SIG-M5 (cell line): Measurements from ENCODE around the gene ADM5.
"Not testable (repeated sequence)": the region's sequence is repeated elsewhere in the genome, so short reads cannot be mapped to it uniquely, and the experiment has no call there.

Experiments
- DNase-seq: peaks from one replicate; lab custom pipeline; 2025; lab: John Stamatoyannopoulos, UW

ADM5 gene

GRCh38 chr19:49701271-49701786, 11.9 kb downstream of the ADM5 start:
- DNase-seq: no peak

DNA sequence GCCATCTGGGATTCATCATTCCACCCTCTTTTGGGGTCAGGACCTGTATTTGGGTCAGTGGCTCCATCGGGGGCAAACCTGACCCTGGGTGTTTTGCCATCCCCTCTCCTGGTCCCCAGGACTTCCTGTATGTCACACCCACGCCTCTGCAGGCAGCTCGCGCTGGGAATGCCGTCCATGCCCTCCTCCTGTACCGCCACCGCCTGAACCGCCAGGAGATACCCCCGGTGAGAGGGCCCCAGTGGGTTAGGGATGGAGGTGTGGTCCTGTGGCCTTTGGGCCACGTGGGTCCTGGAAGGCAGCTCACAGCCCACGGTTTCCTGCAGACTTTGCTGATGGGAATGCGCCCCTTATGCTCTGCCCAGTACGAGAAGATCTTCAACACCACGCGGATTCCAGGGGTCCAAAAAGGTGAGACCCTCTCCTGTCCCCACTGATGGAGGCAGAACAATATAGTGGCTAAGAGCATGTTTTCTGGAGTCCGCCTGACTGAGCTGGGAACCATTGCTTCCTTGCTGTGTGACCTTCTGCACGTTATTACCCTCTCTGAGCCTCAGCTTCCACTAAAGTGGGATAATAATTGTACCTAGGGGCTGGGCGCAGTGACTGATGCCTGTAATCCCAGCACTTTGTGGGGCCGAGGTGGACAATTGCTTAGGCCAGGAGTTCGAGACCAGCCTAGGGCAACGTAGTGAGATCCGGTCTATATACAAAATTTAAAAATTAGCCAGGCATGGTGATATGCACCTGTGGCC, 15.7 kb downstream of the ADM5 start:
- no peak for DNase-seq

DNA sequence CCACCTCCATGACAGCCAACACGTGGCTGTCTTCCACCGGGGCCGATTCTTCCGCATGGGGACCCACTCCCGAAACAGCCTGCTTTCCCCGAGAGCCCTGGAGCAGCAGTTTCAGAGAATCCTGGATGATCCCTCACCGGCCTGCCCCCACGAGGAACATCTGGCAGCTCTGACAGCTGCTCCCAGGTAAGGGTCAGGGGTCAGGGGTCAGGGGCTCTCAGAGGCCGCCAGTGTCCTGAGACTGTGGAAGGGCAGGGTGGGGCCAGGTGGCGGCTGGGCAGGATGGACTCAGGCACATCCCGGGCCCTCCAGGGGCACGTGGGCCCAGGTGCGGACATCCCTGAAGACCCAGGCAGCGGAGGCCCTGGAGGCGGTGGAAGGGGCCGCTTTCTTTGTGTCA, 16.5 kb downstream of the ADM5 start:
- DNase-seq: no peak

DNA sequence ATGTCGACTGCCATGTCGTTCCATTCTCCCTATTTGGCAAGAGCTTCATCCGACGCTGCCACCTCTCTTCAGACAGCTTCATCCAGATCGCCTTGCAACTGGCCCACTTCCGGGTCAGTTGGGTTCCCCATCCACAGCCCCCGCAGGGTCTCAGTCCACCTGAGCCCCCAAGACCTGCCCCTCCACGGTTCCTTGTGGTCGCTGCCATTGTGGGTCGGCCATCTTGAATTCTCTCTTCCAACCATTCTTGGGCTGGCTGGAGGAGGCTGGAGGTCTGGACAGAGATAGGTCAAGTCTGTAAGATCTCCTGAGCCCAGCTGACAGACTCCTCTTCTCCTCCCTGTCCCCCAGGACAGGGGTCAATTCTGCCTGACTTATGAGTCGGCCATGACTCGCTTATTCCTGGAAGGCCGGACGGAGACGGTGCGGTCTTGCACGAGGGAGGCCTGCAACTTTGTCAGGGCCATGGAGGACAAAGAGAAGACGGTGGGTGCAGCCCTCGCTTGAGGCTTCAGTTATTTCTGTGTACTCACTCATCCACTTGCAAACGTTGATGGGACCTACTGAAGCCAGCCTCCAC, 21.1 kb downstream of the ADM5 start:
- no peak for DNase-seq

DNA sequence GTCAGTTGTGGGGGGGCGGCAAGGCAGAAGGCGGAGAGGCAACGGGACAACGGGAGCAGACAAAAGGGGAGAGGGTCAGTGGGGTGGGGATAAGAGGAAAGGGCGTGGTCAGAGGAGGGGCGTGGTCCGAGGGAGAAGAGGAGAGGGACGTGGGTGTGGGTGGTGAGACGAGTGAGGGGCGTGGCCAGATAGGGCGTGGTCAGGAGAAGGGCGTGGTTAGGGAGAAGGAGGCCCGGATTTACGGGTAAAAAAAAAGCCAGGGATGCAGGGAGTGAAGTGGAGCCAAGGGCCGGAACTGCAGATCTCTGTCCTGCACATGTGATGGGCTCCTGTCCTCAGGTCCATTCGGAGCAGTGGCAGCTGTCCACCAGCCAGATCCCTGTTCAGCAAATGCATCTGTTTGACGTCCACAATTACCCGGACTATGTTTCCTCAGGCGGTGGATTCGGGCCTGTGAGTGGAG, 23.0 kb downstream of the ADM5 start:
- DNase-seq: no peak

GRCh38 chr19:49713236-49713845, 23.9 kb downstream of the ADM5 start:
- DNase-seq: no peak

DNA sequence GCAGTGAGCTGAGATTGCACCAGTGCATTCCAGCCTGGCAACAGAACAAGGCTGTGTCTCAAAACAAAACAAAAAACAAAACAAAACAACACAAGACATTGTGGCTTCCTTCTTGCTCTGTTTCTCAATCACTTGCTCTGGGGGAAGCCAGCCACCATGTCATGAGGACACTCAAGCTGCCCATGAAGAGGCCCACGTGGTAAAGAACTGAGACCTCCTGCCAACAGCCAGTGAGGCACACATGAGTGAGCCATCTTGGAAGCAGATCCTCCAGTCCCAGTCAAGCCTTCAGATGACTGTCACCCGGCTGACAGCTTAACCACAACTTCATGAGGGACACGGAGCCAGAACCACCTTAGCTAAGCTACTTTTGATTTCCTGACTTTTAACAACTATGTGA, 26.8 kb downstream of the ADM5 start:
- DNase-seq: no peak

- no peak for DNase-seq
These were observed 29.1 kb downstream of the ADM5 start for GRCh38 chr19:49718511-49718910.

DNA sequence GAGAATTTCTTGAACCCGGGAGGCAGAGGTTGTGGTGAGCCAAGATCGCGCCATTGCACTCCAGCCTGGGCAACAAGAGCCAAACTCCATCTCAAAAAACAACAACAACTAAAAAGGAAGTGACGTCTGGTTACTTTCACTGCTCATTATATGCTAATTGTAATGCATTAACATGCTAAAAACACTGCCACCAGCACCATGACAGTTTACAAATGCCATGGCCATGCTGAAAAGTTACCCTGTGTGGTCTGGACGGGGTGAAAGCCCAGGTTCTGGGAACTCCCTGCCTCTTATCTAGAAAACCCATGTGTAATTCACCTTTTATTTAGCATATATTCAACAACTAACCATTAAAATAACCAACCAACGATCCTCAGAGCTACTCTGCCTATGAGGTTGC, 29.6 kb downstream of the ADM5 start:
- DNase-seq: no peak

DNA sequence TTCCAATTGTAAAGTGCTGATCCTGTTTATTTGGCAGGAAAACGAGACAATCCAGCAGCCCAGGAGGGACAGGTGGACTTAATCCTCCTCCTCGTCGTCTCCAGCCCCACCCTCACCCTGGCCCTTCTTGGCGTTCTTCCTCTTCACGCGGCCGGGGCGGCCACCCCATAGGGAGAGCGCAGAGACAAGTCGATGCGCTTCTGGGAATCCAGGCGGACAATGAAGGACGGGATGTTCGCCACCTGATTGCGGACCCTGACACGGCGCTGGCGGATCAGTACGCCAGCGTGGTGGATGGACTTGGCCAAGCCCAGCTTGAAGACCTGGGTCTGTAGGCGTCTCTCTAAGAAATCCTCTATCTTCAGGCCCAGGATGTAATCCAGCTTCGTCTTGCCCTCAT, 30.0 kb downstream of the ADM5 start:
- DNase-seq: not testable (repeated sequence)

- DNase-seq: no peak
These were observed 38.0 kb downstream of the ADM5 start for GRCh38 chr19:49727217-49728030.

DNA sequence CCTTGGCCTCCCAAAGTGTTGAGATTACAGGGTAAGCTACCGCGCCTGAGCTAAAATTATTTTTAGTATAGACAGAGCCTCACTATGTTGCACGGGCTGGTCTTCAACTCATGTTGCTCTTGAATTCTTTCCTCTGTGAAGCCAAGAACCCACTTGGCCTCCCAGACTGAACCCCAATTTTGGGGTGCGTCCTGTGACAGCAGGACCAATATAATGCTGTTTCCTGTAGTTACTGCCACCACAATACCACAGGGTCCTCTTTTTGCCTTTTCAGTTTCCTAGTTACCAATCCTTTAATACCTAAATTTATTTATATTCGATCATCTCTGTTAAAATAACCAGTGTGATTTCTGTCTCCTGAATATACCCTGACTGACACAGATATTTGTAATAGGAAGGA, 40.8 kb downstream of the ADM5 start:
- DNase-seq: no peak

GRCh38 chr19:49738268-49738667, 48.9 kb downstream of the ADM5 start:
- DNase-seq: no peak

DNA sequence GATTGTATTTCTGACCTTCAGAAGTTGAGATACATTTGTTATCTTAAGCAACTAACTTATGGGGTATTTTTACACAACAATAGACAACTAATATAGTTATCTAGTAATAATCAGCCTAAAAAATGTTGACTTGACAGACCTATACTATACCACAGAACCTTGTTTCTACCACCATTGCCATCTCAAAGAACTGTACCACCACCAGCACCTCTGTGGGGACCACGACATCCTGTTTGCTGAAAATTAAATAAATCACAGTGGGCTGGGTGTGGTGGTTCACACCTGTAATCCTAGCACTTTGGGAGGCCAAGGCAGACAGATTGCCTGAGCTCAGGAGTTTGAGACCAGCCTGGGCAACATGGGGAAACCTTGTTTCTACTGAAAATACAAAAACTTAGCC, 49.7 kb downstream of the ADM5 start:
- no peak for DNase-seq

- DNase-seq: no peak
These were observed 50.5 kb downstream of the ADM5 start for GRCh38 chr19:49739933-49740332.
